Endothelial cell of umbilical vein (primary cell): ENCODE data around the gene P2RX3. TPM values are rescaled to one million over a fixed set of nuclear protein-coding genes. Genes with fewer than 3 reads are reported as not detected.

Source experiments
- BruUV-seq: library from RNA; stranded (reverse); fragments of 400-500 nt; replicated peaks from 2 replicates; lab custom pipeline; 2021; lab: Mats Ljungman, UMichigan
- CTCF ChIA-PET: fragments of 300-600, 350-600 bp; sonication (Branson Sonifier 250); formaldehyde crosslinking; loops from one replicate; lab custom pipeline; 2021; ENCODE audit warnings: antibody characterized with exemption, inconsistent platforms; lab: Charles Lee
- POLR2A ChIA-PET: fragments of 300-600, 350-600 bp; sonication (Branson Sonifier 250); formaldehyde crosslinking; loops from one replicate; lab custom pipeline; 2021; ENCODE audit warnings: antibody characterized with exemption, inconsistent platforms; lab: Charles Lee
- DNase-seq: peaks from one replicate; pipeline ENCODE4 v3.0.0-alpha.2; 2011; ENCODE audit warnings: low read depth, low spot score
- FAIRE-seq: peaks from 2 replicates; lab custom pipeline; 2011; peaks lifted over from hg19 to GRCh38; lab: Jason Lieb, UNC
- H2AFZ ChIP-seq: 2 replicates; pipeline ENCODE4 v1.6.0; 2012; ENCODE audit warnings: low read depth, low read length, control low read depth, inconsistent platforms
- H3K27ac ChIP-seq: 2 replicates; pipeline ENCODE4 v1.5.1; 2011; ENCODE audit warnings: low read depth, mild to moderate bottlenecking, control low read depth, low read length, moderate library complexity; ENCODE audit not compliant: insufficient read depth
- H3K27me3 ChIP-seq, 2 experiments: 2 replicates each; pipeline versions ENCODE4 v1.6.0 to v1.6.1; 2011; ENCODE audit warnings: low read length in 2 of 2, mixed read lengths in 1 of 2; ENCODE audit not compliant: control insufficient read depth in 2 of 2, insufficient read depth in 2 of 2
- H3K36me3 ChIP-seq, 2 experiments: 2 replicates in 1 of 2; 3 replicates in 1 of 2; pipeline ENCODE4 v1.5.1; 2011; ENCODE audit warnings: low read length in 2 of 2, mild to moderate bottlenecking in 1 of 2, moderate library complexity in 1 of 2; ENCODE audit not compliant: control insufficient read depth in 2 of 2, insufficient read depth in 2 of 2; ENCODE audit errors: extremely low read depth in 1 of 2
- H3K4me1 ChIP-seq: 3 replicates; pipeline ENCODE4 v1.5.1; 2011; ENCODE audit warnings: mild to moderate bottlenecking, low read length; ENCODE audit not compliant: control insufficient read depth, insufficient read depth; ENCODE audit errors: extremely low read depth
- H3K4me2 ChIP-seq: 2 replicates; pipeline ENCODE4 v1.6.1; 2011; ENCODE audit warnings: low read length, control low read depth, mixed read lengths; ENCODE audit not compliant: insufficient read depth
- H3K4me3 ChIP-seq, 3 experiments: fragments of 200-600 bp in 1 of 3; sonication (generic), shearing (Covaris generic) in 1 of 3; replicated peaks in 1 of 3; 2 replicates each; pipeline ENCODE4 v1.5.1; 2011 to 2016; ENCODE audit warnings: control low read depth in 3 of 3, low read length in 3 of 3, mild to moderate bottlenecking in 2 of 3, inconsistent platforms in 1 of 3, low read depth in 1 of 3, moderate library complexity in 1 of 3; ENCODE audit not compliant: insufficient read depth in 1 of 3
- H3K79me2 ChIP-seq: 2 replicates; pipeline ENCODE4 v1.6.0; 2012; ENCODE audit warnings: low read length, inconsistent platforms; ENCODE audit not compliant: control insufficient read depth, insufficient read depth
- H3K9ac ChIP-seq: replicated peaks from 2 replicates; pipeline ENCODE3; 2011; ENCODE audit warnings: low read length, control low read depth; ENCODE audit not compliant: insufficient read depth; ENCODE audit errors: extremely low read depth
- H3K9me1 ChIP-seq: replicated peaks from 3 replicates; pipeline ENCODE4 v1.6.0; 2011; ENCODE audit warnings: mild to moderate bottlenecking, low read length; ENCODE audit not compliant: control insufficient read depth, insufficient read depth; ENCODE audit errors: extremely low read depth
- H3K9me3 ChIP-seq: replicated peaks from 2 replicates; pipeline ENCODE4 v1.5.1; 2012; ENCODE audit warnings: low read length, inconsistent platforms; ENCODE audit not compliant: control insufficient read depth, insufficient read depth
- H4K20me1 ChIP-seq: replicated peaks from 2 replicates; pipeline ENCODE3; 2011; ENCODE audit warnings: mild to moderate bottlenecking, low read length; ENCODE audit not compliant: control insufficient read depth, insufficient read depth; ENCODE audit errors: extremely low read depth
- EZH2 ChIP-seq: IDR thresholded peaks from 2 replicates; pipeline ENCODE4 v1.6.1; 2012; ENCODE audit warnings: borderline replicate concordance, low read depth, mild to moderate bottlenecking, moderate library complexity, low read length, inconsistent platforms; ENCODE audit not compliant: severe bottlenecking
- FOS ChIP-seq: IDR thresholded peaks from 2 replicates; pipeline ENCODE4 v1.6.1; 2011; ENCODE audit warnings: mild to moderate bottlenecking, low read length, moderate library complexity, borderline replicate concordance; ENCODE audit not compliant: insufficient read depth
- GATA2 ChIP-seq: IDR thresholded peaks from 2 replicates; pipeline ENCODE4 v1.7.0; 2011; ENCODE audit warnings: low read depth, mild to moderate bottlenecking, moderate library complexity, mixed read lengths, low read length; ENCODE audit not compliant: insufficient read length, insufficient read depth
- JUN ChIP-seq: IDR thresholded peaks from 2 replicates; pipeline ENCODE4 v1.6.1; 2011; ENCODE audit warnings: borderline replicate concordance, low read depth; ENCODE audit not compliant: insufficient read length, insufficient read depth
- MYC ChIP-seq: IDR thresholded peaks from one replicate; pipeline ENCODE4 v1.6.1; 2011; ENCODE audit warnings: mild to moderate bottlenecking, low read depth, low read length
- POLR2A ChIP-seq: IDR thresholded peaks from 2 replicates; pipeline ENCODE4 v1.6.1; 2012; ENCODE audit warnings: low read depth, mild to moderate bottlenecking, control low read depth, low read length
- POLR2AphosphoS5 ChIP-seq: IDR thresholded peaks from 2 replicates; pipeline ENCODE4 v1.6.1; 2012; ENCODE audit warnings: low read depth, mild to moderate bottlenecking, control low read depth, low read length, moderate library complexity; ENCODE audit not compliant: insufficient read depth
- dilution Hi-C: fragments of 300-500 bp; cut with MboI; formaldehyde crosslinking; loops from one replicate; pipeline ENCODE4 v1.15.0; 2019; ENCODE audit warnings: low sequenced_read_pairs; ENCODE audit not compliant: extremely low pct_ligation_motif_present
- intact Hi-C: fragments of 100-400 bp; cut with micrococcal nuclease; formaldehyde crosslinking; loops from one replicate; pipeline ENCODE4 v1.10.0; 2022
- polyA plus RNA-seq, 4 experiments: library from polyadenylated mRNA; depleted of rRNA in 3 of 4; stranded (reverse) in 3 of 4; unstranded in 1 of 4; fragments of >200 nt; gene quantifications; 2 replicates each; pipeline versions ENCODE4 v1.2.1 to v1.2.3, GENCODE V29; 2011 to 2012; ENCODE audit warnings: missing spikeins in 1 of 4
- total RNA-seq: library from RNA; stranded (reverse); gene quantifications from 2 replicates; pipeline ENCODE4 v1.2.3, GENCODE V29; 2021
- TF ChIP-seq, protein P1 (sequence below), 2 donors: IDR thresholded peaks; 1 replicate in 1 of 2; 2 replicates in 1 of 2; pipeline ENCODE4 v1.5.1; 2011; ENCODE audit warnings: low read length in 2 of 2, mild to moderate bottlenecking in 2 of 2, moderate library complexity in 2 of 2, control low read depth in 1 of 2, inconsistent platforms in 1 of 2, low read depth in 1 of 2; ENCODE audit not compliant: insufficient read depth in 1 of 2; ENCODE audit errors: extremely low read depth in 1 of 2
- TF ChIP-seq, protein P2 (sequence below): IDR thresholded peaks from 2 replicates; pipeline ENCODE4 v1.6.1; 2011; ENCODE audit not compliant: insufficient read depth, insufficient read length

Gene P2RX3
- total and polyA plus RNA-seq, 2 donors (not counting 3 experiments of a cell fraction or from before 2014, with no cell fraction given): not detected

DNA sequence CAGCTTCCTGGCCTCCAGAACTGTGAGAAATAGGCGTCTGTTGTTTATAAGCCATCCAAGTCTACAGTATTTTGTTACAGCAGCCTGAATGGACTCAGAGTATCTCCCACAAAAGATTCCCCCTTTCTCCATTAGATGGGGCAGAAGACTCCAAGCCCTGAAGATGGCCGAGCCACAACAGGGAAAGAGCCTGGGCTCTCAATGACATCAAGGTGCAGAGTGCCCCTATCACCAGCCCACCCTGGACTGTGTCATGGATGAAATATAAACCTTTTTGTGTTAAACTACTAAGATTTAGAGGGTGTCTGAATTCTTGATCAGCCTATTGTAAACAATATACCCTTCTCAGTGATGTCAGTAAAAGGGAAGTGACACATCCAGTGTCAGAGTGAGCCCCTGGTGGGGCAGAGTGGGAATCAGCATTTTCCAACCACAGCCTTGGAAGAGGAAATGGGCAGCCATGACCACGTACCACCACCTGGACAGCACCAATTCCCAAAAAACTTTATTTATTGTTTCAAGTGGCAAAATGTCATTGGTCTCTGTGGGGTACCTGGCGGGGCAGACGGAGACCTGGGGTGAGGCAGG lies 38.9 kb upstream of the P2RX3 start:
- Histone ChIP-seq H3K4me2 (no peak overlapping the region), H3K79me2 (peaks cover 7% of the 10 kb centered on the region), H3K4me1 (no peaks in the 10 kb centered on the region), H3K36me3 (peaks cover 25 to 52% of the 10 kb centered on the region in 2 experiments), H3K27ac (no peak overlapping the region), H3K4me3 (no peak overlapping the region), H3K9ac (no peak overlapping the region), H3K9me1 (no peaks in the 10 kb centered on the region), H2AFZ (no peak overlapping the region), H3K9me3 (no peaks in the 10 kb centered on the region), H3K27me3 (no peaks in the 10 kb centered on the region), H4K20me1 (no peaks in the 10 kb centered on the region)
- BruUV-seq: no TSS peak
- POLR2A ChIA-PET: no interaction called here
- TF ChIP-seq, protein P1, sequence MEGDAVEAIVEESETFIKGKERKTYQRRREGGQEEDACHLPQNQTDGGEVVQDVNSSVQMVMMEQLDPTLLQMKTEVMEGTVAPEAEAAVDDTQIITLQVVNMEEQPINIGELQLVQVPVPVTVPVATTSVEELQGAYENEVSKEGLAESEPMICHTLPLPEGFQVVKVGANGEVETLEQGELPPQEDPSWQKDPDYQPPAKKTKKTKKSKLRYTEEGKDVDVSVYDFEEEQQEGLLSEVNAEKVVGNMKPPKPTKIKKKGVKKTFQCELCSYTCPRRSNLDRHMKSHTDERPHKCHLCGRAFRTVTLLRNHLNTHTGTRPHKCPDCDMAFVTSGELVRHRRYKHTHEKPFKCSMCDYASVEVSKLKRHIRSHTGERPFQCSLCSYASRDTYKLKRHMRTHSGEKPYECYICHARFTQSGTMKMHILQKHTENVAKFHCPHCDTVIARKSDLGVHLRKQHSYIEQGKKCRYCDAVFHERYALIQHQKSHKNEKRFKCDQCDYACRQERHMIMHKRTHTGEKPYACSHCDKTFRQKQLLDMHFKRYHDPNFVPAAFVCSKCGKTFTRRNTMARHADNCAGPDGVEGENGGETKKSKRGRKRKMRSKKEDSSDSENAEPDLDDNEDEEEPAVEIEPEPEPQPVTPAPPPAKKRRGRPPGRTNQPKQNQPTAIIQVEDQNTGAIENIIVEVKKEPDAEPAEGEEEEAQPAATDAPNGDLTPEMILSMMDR (IDR thresholded peaks at IDR 0.05; ENCODE audit: extremely low read depth in 1 of 2, insufficient read depth in 1 of 2, low read depth in 1 of 2, low read length in 2 of 2): no peak
- TF ChIP-seq GATA2 (no peak), JUN (no peak), FOS (peak; percentile 57), EZH2 (no peak)
- CTCF ChIA-PET: no interaction called here
- intact Hi-C loops (no loop called here), dilution Hi-C loops (no loop called here)
- DNase-seq (no peak), FAIRE-seq (no peak)

DNA sequence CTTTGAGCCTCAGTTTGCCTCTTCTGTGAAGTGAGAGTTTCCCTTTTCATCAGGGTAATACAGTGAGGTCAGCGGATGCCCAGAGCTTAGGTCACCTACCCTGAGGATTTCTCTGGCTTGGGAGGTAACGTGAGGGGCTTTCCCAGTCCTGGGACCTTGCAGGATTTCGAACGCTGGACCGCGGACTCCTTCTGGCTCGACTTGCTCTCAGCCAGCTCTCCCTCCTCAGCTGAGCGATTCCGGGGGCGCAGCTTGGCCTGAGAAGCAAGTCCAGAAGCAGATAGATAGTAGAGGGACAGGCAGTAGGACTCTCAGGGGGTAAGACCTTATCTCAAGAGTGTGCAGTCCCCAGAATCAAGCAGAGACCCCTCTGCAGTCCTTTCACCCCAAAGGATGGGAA lies 37.4 kb upstream of the P2RX3 start:
- dilution Hi-C loops: no loop called here
- intact Hi-C loops: no loop called here
- ChIA-PET POLR2A (no interaction called here), CTCF (no interaction called here)
- no peak for FAIRE-seq
- H3K9ac ChIP-seq: no peak overlapping the region
- H4K20me1 ChIP-seq: no peaks in the 10 kb centered on the region
- H3K4me2 ChIP-seq: no peak overlapping the region
- no peaks in the 10 kb centered on the region for H3K4me1 ChIP-seq
- BruUV-seq: no TSS peak
- no peak overlapping the region for H3K4me3 ChIP-seq
- H3K27me3 ChIP-seq: no peaks in the 10 kb centered on the region
- H3K27ac ChIP-seq: no peak overlapping the region
- TF ChIP-seq POLR2A (no peak), POLR2AphosphoS5 (no peak), MYC (no peak), EZH2 (no peak), FOS (no peak), GATA2 (no peak), JUN (no peak)
- TF ChIP-seq, protein P2, sequence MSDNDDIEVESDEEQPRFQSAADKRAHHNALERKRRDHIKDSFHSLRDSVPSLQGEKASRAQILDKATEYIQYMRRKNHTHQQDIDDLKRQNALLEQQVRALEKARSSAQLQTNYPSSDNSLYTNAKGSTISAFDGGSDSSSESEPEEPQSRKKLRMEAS: no peak
- TF ChIP-seq, protein P1 (IDR thresholded peaks at IDR 0.05; ENCODE audit: extremely low read depth in 1 of 2, insufficient read depth in 1 of 2, low read depth in 1 of 2, low read length in 2 of 2): no peak
- peaks cover 25 to 52% of the 10 kb centered on the region in 2 experiments for H3K36me3 ChIP-seq
- no peak overlapping the region for H2AFZ ChIP-seq
- H3K9me1 ChIP-seq: no peaks in the 10 kb centered on the region
- H3K9me3 ChIP-seq: no peaks in the 10 kb centered on the region
- peaks cover 16% of the 10 kb centered on the region for H3K79me2 ChIP-seq
- DNase-seq: no peak
